Chondrocyte (in vitro differentiated cells): ENCODE data around the gene TRIM15. TPM values are rescaled to one million over a fixed set of nuclear protein-coding genes. Genes with fewer than 3 reads are reported as not detected.
A peak's percentile ranks its signal among the peaks of the same experiment; 100 is the strongest.

Experiments used
- DNase-seq: peaks from one replicate; pipeline ENCODE4 v3.0.0; 2021; ENCODE audit warnings: mixed read lengths, low spot score
- H3K27ac Mint-ChIP-seq: one replicate; pipeline ENCODE4 v1.8.0; 2021; ENCODE audit warnings: mild to moderate bottlenecking, moderate library complexity, mixed read lengths; ENCODE audit not compliant: unreplicated experiment
- H3K27me3 Mint-ChIP-seq: 2 replicates; pipeline ENCODE4 v1.8.0; 2021; ENCODE audit warnings: low read depth, mixed read lengths
- H3K36me3 Mint-ChIP-seq: 2 replicates; pipeline ENCODE4 v1.8.0; 2021; ENCODE audit warnings: low read depth, mixed read lengths
- H3K4me1 Mint-ChIP-seq: 2 replicates; pipeline ENCODE4 v1.8.0; 2021; ENCODE audit warnings: low read depth, mild to moderate bottlenecking, mixed read lengths
- H3K4me3 Mint-ChIP-seq: one replicate; pipeline ENCODE4 v1.8.0; 2021; ENCODE audit warnings: mild to moderate bottlenecking, moderate library complexity, mixed read lengths; ENCODE audit not compliant: unreplicated experiment
- H3K9me3 Mint-ChIP-seq: 2 replicates; pipeline ENCODE4 v1.8.0; 2021; ENCODE audit warnings: low read depth, mixed read lengths
- total RNA-seq: library from RNA; stranded (reverse); gene quantifications from 3 replicates; pipeline ENCODE4 v1.2.1, GENCODE V29; 2021
- TF ChIP-seq, protein P1 (sequence below): fragments of 200-600 bp; sonication (generic); IDR thresholded peaks from 2 replicates; pipeline ENCODE4 v1.5.0; 2021; ENCODE audit warnings: antibody characterized with exemption, mild to moderate bottlenecking, moderate library complexity

TRIM15 gene
- total RNA-seq, 1 donor from 2014 or later, result not detected

DNA sequence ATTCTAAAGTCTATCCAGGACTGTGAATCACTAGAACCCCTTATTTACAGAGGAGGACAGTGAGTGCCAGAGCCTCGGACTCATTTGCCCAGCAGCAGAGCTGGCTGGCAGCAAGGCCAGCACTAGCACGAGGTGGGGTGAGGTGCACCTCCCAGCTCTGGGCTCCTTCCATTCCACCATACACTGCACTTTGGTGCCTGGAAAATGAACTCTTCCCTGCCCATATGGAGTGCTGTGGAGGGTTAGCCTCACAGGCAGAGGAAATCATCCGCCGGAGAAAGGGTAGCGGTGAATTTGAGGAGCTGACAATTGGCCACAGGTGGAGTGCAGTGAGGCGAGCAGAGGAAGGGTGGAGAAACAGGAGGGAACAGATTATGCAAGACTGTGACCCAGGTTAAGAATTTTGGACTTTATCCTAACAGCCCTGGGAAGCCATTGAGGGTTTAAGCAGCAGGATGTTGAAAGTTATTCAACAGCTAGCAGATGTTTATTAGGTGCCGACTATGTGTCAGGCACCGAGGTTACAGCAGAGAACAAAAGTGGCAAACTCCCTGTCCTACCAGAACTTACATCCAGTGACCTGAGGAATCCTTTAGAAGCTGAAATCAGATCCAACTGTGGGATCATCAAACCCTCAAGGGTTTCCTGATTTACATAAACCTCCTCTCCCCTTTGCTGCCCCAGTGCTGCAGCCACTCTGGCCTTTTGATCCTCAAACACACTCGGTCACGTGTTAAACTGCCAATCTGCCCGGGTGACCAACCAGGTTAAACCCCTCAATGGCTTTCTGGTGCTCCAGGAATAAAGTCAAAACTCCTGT is 43.7 kb downstream of the TRIM15 start:
- Mint-ChIP-seq H3K36me3 (no peaks in the 10 kb centered on the region), H3K4me3 (no peak overlapping the region), H3K27ac (peak overlapping the region; percentile 55), H3K9me3 (no peaks in the 10 kb centered on the region), H3K27me3 (no peaks in the 10 kb centered on the region), H3K4me1 (peaks cover 46% of the 10 kb centered on the region)
- DNase-seq, result no peak
- TF ChIP-seq, protein P1, sequence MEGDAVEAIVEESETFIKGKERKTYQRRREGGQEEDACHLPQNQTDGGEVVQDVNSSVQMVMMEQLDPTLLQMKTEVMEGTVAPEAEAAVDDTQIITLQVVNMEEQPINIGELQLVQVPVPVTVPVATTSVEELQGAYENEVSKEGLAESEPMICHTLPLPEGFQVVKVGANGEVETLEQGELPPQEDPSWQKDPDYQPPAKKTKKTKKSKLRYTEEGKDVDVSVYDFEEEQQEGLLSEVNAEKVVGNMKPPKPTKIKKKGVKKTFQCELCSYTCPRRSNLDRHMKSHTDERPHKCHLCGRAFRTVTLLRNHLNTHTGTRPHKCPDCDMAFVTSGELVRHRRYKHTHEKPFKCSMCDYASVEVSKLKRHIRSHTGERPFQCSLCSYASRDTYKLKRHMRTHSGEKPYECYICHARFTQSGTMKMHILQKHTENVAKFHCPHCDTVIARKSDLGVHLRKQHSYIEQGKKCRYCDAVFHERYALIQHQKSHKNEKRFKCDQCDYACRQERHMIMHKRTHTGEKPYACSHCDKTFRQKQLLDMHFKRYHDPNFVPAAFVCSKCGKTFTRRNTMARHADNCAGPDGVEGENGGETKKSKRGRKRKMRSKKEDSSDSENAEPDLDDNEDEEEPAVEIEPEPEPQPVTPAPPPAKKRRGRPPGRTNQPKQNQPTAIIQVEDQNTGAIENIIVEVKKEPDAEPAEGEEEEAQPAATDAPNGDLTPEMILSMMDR, result no peak

DNA sequence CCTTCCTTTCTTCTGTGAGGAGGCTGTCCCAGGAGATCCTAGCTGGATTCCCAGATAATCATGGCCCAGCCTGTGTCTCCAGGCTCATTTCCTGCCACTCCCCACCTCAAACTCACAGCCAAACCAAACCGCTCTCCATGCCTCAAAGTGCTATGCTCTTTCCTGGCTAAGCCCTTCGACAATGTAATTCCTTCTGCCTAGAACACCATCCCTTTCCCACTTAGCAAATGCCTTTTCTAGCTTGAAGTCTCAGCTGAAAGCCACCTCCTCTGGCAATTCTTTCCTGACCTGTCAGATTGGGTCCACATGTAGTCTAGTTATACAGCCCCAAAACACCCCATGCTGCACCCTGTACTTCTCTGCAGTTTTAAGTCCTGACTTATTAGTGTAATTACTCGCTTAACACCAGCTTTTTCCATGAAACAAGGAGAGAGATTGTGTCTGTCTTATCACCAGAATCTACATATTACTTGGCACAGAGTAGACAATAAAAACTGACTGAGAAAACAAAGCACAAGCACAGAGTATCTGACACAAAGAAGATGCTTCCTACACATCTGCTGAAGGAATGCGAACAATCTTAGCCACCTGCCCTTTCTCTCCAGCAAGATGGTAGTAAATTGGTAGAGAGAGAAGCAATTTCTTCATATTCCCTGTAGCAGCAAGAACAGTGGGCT is 44.4 kb downstream of the TRIM15 start:
- peak overlapping the region; percentile 15 for H3K27ac Mint-ChIP-seq
- TF ChIP-seq, protein P1, result no peak

DNA sequence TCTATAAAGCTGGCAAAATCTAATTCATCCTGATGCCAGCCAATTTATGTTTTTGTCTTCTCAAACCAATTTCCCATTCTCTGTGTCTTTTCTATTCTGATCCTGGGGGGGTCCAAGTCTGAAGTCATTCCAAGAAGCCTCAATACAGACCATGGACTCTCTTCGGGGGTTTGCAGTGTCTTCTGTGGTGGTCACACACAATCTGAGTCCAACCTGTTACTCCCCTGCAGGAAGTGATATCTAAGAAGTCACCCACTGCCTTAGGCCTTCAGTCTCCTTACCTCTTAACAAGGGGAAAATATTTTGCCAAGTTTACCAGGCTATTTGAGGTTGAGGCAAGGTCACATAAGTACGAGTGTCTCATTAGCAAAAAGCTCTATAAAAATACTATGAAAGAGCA is 48.0 kb downstream of the TRIM15 start:
- Mint-ChIP-seq H3K27ac (no peak overlapping the region), H3K4me1 (peaks cover 66% of the 10 kb centered on the region), H3K9me3 (no peaks in the 10 kb centered on the region), H3K36me3 (no peaks in the 10 kb centered on the region), H3K27me3 (no peaks in the 10 kb centered on the region), H3K4me3 (no peak overlapping the region)
- TF ChIP-seq, protein P1, result no peak
- no peak for DNase-seq

More for the DNA sequence above, 44.4 kb downstream of the TRIM15 start:
- Mint-ChIP-seq H3K4me3 (no peak overlapping the region), H3K4me1 (peaks cover 52% of the 10 kb centered on the region), H3K36me3 (no peaks in the 10 kb centered on the region), H3K27me3 (no peaks in the 10 kb centered on the region), H3K9me3 (no peaks in the 10 kb centered on the region)
- DNase-seq, result no peak

DNA sequence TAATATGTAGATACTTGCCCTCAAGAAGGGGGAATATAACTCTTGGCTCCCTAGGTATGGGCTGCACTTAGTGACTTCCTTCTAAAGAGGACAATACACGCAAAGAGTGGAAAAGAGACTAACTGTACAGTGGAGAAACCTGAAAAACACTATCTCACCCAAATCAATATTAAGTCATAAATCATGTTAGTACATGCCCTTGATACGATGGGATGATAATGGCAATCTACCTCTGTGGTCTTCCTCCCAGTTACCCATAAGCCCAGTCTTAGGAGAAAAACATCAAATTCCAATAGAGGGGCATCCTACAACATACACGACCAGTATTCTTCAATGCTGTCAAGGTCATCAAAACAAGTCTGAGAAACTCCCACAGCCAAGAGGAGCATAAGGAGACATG is 48.6 kb downstream of the TRIM15 start:
- Mint-ChIP-seq H3K36me3 (no peaks in the 10 kb centered on the region), H3K4me3 (peak overlapping the region; percentile 93), H3K27ac (peak overlapping the region; percentile 99)

More for the DNA sequence above, 48.6 kb downstream of the TRIM15 start:
- TF ChIP-seq, protein P1, result no peak
- peaks cover 61% of the 10 kb centered on the region for H3K4me1 Mint-ChIP-seq
- H3K27me3 Mint-ChIP-seq, result no peaks in the 10 kb centered on the region
- DNase-seq, result no peak
- no peaks in the 10 kb centered on the region for H3K9me3 Mint-ChIP-seq
